ENCODE data around the gene SYCN.

SYCN gene

GRCh38 chr19:39197808-39198207 is 6.3 kb downstream of the SYCN start:
- in situ Hi-C loops (cut with HindIII; ENCODE audit: low pct_ligation_motif_present, low pct_unique_long_range_greater_than_20kb, low sequenced_read_pairs): no loop called here

DNA sequence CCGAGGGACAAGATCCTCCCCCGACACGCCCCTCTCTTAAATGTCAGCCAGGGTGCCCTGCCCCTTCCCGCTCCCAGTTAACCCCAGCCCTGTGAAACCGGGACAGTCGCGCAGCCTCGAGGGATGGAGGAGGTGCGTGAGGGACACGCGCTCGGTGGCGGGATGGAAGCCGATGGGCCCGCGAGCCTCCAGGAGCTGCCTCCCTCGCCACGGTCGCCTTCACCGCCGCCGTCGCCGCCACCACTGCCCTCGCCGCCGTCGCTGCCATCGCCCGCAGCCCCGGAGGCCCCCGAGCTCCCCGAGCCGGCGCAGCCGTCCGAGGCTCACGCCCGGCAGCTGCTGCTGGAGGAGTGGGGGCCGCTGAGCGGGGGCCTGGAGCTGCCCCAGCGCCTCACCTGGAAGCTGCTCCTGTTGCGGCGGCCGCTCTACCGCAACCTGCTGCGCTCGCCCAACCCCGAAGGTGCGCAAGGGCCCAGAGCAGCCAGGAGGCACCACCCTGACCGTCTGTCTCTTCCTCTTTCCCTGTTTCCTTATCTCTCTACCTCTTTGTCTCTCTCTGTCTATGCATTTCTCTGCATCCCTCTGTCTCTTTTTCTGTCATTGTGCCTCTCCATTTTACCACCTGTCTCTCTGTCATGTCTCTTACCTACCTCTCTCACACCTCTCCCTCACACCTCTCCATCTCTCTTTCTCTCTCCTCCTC is 7.1 kb downstream of the SYCN start, which contains the start of gene NCCRP1:
Gene NCCRP1 (plus strand): TSS at position 105 of the 703 bp plus-strand sequence. CDS start 19 bp downstream, at position 124.
- in situ Hi-C loops (cut with HindIII; ENCODE audit: low pct_ligation_motif_present, low pct_unique_long_range_greater_than_20kb, low sequenced_read_pairs): no loop called here
- no peak for DNase-seq

More at GRCh38 chr19:39197808-39198207, 6.3 kb downstream of the SYCN start:
- DNase-seq: no peak

DNA sequence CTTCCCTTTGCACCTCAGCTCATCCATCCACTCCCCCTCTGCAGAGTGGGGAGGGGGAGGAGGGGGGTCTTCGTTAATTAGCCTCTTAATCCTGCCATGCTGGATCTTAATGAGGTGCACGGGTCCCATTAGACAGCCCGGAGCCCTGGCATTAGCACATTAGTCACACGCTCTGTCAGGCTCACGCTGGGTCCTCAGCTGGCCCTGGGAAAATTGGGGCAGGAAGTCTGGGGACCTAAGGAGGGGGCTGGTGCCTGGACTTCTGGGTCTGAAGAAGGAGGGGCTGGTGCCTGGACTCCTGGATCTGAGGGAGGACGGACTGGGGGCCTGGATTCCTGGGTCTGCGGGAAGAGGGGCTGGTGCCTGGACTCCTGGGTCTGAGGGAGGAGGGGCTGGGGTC is 7.7 kb downstream of the SYCN start:
- DNase-seq: no peak
- in situ Hi-C loops (cut with HindIII; ENCODE audit: low pct_ligation_motif_present, low pct_unique_long_range_greater_than_20kb, low sequenced_read_pairs): no loop called here

DNA sequence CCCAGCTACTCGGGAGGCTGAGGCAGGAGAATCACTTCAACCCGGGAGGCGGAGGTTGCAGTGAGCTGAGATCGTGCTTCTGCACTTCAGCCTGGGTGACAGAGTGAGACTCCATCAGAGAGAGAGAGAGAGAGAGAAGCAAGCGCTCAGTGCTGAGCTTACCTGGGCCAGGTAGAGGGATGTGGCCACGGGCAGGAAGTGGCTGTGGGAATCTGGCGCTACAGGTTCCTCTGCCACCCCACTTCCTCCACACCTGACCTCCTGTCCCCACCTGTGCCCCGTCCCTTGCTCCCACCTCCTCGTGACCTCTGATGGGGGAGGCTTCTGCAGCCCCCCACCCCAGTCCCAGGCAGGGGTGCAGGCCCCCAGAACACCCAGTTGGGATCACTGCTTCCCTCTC is 8.3 kb downstream of the SYCN start:
- DNase-seq: no peak
- in situ Hi-C loops (cut with HindIII; ENCODE audit: low pct_ligation_motif_present, low pct_unique_long_range_greater_than_20kb, low sequenced_read_pairs): no loop called here

DNA sequence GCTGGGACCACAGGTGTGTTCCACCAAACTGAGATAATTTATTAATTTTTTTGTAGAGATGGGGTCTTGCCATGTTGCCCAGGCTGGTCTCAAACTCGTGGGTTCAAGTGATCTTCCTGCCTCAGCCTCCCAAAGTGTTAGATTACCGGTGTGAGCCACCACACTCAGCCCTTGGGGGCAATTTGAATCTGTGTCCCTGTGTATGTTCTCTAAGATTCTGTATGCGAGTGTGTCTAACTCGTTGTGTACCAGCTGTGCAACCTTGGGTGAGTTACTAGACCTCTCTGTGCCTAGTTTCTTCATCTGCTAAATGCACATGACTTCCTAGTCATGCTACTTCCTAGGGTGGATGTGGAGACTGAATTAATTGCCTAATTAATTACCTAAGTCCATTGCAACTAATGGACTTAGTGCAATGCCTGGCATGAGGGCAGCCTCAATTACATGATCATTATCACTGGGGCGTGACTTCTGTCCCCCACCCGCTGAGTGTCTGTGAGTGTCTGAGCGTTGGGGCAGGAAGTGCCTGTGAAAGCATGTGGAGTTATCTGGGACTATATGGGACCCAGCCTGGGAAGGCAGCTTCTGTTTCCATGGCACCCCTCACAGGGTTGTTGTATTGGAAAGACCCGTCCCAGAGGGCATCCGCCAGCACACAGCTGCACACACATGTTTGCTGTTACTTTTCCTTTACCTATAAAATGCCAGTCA is 9.1 kb downstream of the SYCN start:
- in situ Hi-C loops (cut with HindIII; ENCODE audit: low pct_ligation_motif_present, low pct_unique_long_range_greater_than_20kb, low sequenced_read_pairs): no loop called here
- DNase-seq: no peak

- no peak for DNase-seq
- in situ Hi-C loops (cut with HindIII; ENCODE audit: low pct_ligation_motif_present, low pct_unique_long_range_greater_than_20kb, low sequenced_read_pairs): no loop called here
These were observed 10.3 kb downstream of the SYCN start for GRCh38 chr19:39193803-39194202.

DNA sequence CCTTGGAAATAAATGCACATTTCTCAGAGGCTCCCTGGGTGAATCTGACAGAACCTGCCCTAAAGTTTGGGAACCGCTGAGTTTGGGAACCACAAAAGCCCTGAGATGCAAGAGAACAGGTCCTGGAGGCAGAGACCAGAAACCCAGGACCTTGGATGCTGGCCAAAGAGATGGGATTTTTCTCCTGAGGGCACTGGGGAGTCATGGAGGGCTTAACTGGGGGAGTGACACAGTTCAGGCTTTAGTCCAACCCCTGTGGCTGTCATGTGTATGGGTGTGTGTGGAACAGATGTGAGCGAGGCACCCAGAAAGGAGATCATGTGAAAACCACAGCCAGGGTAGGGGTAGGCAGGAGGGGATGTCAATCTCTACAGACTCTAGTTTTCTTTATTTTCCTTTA is 11.2 kb downstream of the SYCN start:
- in situ Hi-C loops (cut with HindIII; ENCODE audit: low pct_ligation_motif_present, low pct_unique_long_range_greater_than_20kb, low sequenced_read_pairs): no loop called here
- DNase-seq: no peak

DNA sequence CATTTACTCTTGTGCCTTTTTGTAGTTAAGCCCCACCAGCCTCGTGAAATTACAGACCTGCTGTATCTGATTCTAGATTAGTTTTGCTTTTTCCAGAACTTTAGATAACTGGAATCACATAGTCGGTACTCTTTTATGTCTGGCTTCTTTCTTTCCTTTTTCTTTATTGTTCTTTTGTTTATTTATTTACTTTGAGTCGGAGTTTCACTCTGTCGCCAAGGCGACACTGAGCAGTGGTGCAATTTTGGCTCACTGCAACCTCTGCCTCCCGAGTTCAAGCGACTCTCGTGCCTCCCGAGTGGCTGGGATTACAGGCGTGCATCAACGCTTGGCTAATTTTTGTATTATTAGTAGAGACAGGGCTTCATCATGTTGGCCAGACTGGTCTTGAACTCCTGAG is 13.3 kb downstream of the SYCN start:
- in situ Hi-C loops (cut with HindIII; ENCODE audit: low pct_ligation_motif_present, low pct_unique_long_range_greater_than_20kb, low sequenced_read_pairs): no loop called here

GRCh38 chr19:39188960-39189359 is 15.1 kb downstream of the SYCN start:
- in situ Hi-C loops (cut with HindIII; ENCODE audit: low pct_ligation_motif_present, low pct_unique_long_range_greater_than_20kb, low sequenced_read_pairs): no loop called here
- no peak for DNase-seq

More for the DNA sequence above, 13.3 kb downstream of the SYCN start:
- no peak for DNase-seq

- in situ Hi-C loops (cut with HindIII; ENCODE audit: low pct_ligation_motif_present, low pct_unique_long_range_greater_than_20kb, low sequenced_read_pairs): no loop called here
- DNase-seq: no peak
These were observed 16.5 kb downstream of the SYCN start for GRCh38 chr19:39187552-39187943.

DNA sequence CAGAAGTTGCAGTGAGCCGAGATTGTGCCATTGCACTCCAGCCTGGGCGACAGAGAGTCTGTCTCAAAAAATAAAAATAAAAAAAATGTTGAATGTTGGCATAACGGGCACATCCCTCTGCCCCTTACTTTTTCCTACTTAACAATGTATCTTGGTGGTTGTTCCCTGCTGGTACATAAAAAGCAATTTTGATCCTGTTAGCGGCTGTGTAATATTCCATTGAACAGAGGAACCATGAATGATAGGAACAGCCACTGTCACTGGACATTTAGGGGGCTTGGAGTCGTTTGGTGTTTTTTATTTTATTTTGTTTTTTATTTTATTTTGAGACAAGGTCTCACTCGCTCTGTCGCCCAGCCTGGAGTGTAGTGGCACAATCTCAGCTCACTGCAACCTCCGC is 17.7 kb downstream of the SYCN start:
- DNase-seq: no peak
- in situ Hi-C loops (cut with HindIII; ENCODE audit: low pct_ligation_motif_present, low pct_unique_long_range_greater_than_20kb, low sequenced_read_pairs): no loop called here

GRCh38 chr19:39183104-39183503 is 21.0 kb downstream of the SYCN start:
- no peak for DNase-seq
- in situ Hi-C loops (cut with HindIII; ENCODE audit: low pct_ligation_motif_present, low pct_unique_long_range_greater_than_20kb, low sequenced_read_pairs): no loop called here

GRCh38 chr19:39182174-39182505 is 21.9 kb downstream of the SYCN start:
- DNase-seq: no peak
- in situ Hi-C loops (cut with HindIII; ENCODE audit: low pct_ligation_motif_present, low pct_unique_long_range_greater_than_20kb, low sequenced_read_pairs): no loop called here

DNA sequence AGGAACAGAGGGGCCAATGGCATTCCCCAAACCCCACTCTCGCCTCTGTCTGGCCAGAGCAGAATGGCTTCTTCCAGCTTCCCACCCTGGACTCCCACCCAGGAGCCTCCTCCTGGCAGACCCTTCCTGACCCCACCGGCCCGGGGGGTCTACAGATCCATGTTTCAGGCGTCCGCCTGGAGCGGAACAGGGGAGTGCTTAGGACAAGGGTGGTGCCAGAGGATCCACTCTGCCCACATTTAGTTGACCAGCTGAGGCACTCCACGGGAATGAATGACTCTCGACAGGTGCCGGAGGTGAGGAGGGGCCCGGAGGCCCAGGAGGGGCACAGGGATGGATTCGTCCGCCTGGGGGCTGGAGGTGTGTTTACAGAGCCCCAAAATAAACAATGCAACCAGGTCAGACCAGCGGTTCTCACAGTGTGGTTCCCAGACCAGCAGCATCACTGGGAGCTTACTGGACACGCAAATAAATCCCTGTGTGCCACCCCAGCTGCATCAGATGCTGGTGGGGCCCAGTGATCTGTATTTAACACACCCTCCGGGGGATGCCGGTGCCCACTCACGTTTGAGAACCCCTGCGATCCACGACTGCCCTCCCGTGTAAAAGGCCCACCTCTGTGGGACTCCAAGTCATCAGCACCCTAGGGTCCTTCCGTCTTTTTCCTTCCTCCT is 22.4 kb downstream of the SYCN start:
- DNase-seq: no peak
- in situ Hi-C loops (cut with HindIII; ENCODE audit: low pct_ligation_motif_present, low pct_unique_long_range_greater_than_20kb, low sequenced_read_pairs): no loop called here

DNA sequence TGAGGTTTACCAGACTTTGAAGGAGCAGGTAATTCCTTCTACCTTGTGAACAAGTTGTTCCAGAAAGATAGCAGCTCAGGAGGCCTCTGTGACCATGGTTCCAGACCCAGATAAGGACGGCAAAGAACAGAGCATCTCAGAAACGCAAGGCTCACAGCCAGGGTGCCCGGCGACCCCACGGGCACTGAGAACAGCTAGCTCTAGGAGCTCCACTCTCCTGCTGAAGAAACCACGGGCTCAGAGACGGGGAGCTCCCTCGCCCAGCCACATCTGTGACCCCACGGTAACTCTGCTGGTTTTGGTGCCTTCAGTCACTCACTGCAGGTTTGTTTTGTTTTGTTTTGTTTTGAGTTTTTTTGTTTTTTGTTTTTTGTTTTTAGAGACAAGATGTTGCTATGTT is 23.3 kb downstream of the SYCN start:
- DNase-seq: no peak
- in situ Hi-C loops (cut with HindIII; ENCODE audit: low pct_ligation_motif_present, low pct_unique_long_range_greater_than_20kb, low sequenced_read_pairs): no loop called here

DNA sequence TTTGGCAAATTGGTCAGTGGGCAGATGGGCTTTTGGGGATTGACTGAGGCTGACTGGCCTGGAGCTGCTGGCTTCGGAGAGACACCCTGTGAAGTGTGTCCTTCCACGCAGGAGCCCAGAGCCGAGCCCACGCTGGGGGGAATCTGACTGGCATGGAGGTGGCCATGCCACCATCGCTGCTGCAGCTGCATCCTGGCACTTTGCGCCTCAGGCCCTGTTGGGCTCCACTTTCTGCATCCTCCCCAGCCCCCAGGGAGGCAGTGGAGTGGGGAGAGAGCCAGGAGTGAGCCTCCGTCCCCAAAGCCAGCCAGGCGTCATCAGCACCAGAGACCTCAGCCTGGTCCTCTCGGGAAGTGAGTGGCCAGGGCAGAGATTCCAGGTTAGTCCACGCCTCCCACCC is 24.3 kb downstream of the SYCN start:
- in situ Hi-C loops (cut with HindIII; ENCODE audit: low pct_ligation_motif_present, low pct_unique_long_range_greater_than_20kb, low sequenced_read_pairs): no loop called here

GRCh38 chr19:39178296-39179006 is 25.6 kb downstream of the SYCN start:
- in situ Hi-C loops (cut with HindIII; ENCODE audit: low pct_ligation_motif_present, low pct_unique_long_range_greater_than_20kb, low sequenced_read_pairs): no loop called here
- no peak for DNase-seq

More for the DNA sequence above, 24.3 kb downstream of the SYCN start:
- no peak for DNase-seq

- no peak for DNase-seq
- in situ Hi-C loops (cut with HindIII; ENCODE audit: low pct_ligation_motif_present, low pct_unique_long_range_greater_than_20kb, low sequenced_read_pairs): no loop called here
These were observed 26.3 kb downstream of the SYCN start for GRCh38 chr19:39177736-39178135.

- in situ Hi-C loops (cut with HindIII; ENCODE audit: low pct_ligation_motif_present, low pct_unique_long_range_greater_than_20kb, low sequenced_read_pairs): no loop called here
- DNase-seq: no peak
These were observed 26.9 kb downstream of the SYCN start for GRCh38 chr19:39177110-39177699.

Data from ACHN (cell line).